ENCODE results near the gene GIPC2. TPM values are rescaled to one million over a fixed set of nuclear protein-coding genes. Genes with fewer than 3 reads are reported as not detected.

The GIPC2 gene
- total RNA-seq, 6 donors from 2014 or later: 0.33 to 4.1 (median 1.8) TPM

DNA sequence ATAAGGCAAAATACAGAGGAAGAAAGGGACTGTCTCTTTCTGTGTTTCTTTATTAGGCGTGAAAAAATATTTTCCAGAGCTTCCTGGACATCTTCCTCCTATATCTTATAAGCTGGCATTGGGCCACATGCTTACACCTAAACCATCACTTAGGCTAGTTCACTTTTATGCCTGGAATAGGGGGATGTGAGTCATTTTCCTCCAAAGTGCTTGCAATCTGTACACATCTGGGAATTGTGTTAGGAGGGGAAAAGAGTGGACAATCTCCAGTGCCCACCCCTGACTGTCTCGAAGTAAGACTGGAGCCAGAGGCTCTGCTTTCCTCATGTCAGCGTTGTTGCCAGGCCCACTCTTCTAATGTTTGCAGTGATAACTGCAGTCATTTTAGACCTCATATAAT is 29.9 kb downstream of the GIPC2 start:
- Histone ChIP-seq H3K27me3 (no peaks in the 10 kb centered on the region), H3K4me1 (peaks cover 0 to 3% (median 2%) of the 10 kb centered on the region in 4 donors), H3K4me3 (no peak overlapping the region), H3K36me3 (no peaks in the 10 kb centered on the region), H3K27ac (peak overlapping the region in 2 of 4 donors; percentile 26 to 44), H3K9me3 (no peaks in the 10 kb centered on the region)
- 72 to 74% methylated on average over 3 of the region's 3 CpGs for WGBS, 2 donors
- DNase-seq (no peak), ATAC-seq (ENCODE audit: low FRiP score in 2 of 2) (no peak)
- TF ChIP-seq EP300 (IDR thresholded peaks at IDR 0.05) (no peak), POLR2A (IDR thresholded peaks at IDR 0.05) (no peak), POLR2AphosphoS5 (IDR thresholded peaks at IDR 0.05) (no peak)
- TF ChIP-seq, protein P1, sequence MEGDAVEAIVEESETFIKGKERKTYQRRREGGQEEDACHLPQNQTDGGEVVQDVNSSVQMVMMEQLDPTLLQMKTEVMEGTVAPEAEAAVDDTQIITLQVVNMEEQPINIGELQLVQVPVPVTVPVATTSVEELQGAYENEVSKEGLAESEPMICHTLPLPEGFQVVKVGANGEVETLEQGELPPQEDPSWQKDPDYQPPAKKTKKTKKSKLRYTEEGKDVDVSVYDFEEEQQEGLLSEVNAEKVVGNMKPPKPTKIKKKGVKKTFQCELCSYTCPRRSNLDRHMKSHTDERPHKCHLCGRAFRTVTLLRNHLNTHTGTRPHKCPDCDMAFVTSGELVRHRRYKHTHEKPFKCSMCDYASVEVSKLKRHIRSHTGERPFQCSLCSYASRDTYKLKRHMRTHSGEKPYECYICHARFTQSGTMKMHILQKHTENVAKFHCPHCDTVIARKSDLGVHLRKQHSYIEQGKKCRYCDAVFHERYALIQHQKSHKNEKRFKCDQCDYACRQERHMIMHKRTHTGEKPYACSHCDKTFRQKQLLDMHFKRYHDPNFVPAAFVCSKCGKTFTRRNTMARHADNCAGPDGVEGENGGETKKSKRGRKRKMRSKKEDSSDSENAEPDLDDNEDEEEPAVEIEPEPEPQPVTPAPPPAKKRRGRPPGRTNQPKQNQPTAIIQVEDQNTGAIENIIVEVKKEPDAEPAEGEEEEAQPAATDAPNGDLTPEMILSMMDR (IDR thresholded peaks at IDR 0.05): no peak

DNA sequence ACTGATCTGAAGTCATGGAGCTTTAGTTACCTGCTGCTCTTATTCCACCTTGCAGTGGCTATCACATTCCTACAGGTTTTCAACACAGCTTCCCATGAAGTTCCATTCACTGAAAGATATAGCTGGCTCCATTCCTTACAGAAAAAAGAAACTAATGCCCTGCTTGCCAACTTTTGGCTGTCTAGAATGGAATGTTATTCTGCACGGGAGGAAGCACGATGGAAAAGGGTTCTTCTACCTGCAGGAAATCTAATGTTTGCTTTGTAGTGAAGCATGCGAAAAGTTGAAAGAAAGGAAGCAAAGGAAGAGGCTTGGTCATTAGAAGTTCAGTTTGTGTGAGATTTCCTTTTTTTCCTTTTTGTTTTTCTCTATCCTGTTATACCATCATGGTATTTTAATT is 32.6 kb downstream of the GIPC2 start:
- no peak for DNase-seq
- H3K9me3 ChIP-seq: no peaks in the 10 kb centered on the region
- no peak for ATAC-seq (ENCODE audit: low FRiP score in 2 of 2)
- no peaks in the 10 kb centered on the region for H3K27me3 ChIP-seq
- no peak overlapping the region for H3K27ac ChIP-seq
- TF ChIP-seq POLR2AphosphoS5 (IDR thresholded peaks at IDR 0.05) (no peak), POLR2A (IDR thresholded peaks at IDR 0.05) (no peak), EP300 (IDR thresholded peaks at IDR 0.05) (no peak)
- TF ChIP-seq, protein P1 (IDR thresholded peaks at IDR 0.05): no peak
- H3K36me3 ChIP-seq: no peaks in the 10 kb centered on the region
- peaks cover 0 to 3% (median 2%) of the 10 kb centered on the region in 4 donors for H3K4me1 ChIP-seq
- WGBS, 2 donors: 24 to 42% methylated on average over 3 of the region's 3 CpGs
- no peak overlapping the region for H3K4me3 ChIP-seq

DNA sequence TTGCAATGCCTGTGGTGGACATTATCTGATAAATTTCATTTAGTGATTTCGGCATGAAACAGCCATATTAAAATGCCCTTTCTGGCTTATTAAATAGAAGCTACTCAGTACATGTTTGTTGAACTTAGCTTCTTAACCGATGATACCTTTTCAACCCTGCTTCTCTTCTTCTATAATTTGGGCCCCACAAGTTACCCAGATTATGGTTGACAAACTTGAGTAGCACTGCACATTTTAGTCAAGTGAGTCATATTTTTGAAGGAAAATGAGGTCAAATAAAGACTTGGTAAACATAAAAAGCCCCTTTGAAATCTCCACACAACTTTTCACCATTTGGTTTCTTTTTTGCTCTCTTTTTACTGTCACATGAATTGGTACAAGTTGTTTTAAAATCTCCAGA is 33.8 kb downstream of the GIPC2 start:
- Histone ChIP-seq H3K36me3 (no peaks in the 10 kb centered on the region), H3K9me3 (no peaks in the 10 kb centered on the region), H3K27ac (no peak overlapping the region), H3K4me3 (no peak overlapping the region), H3K4me1 (peaks cover 0 to 3% (median 2%) of the 10 kb centered on the region in 4 donors), H3K27me3 (no peaks in the 10 kb centered on the region)
- WGBS, 2 donors: 89 to 90% methylated on average over 2 of the region's 2 CpGs
- TF ChIP-seq EP300 (IDR thresholded peaks at IDR 0.05): no peak
- no peak for TF ChIP-seq POLR2AphosphoS5 (IDR thresholded peaks at IDR 0.05)
- TF ChIP-seq, protein P1 (IDR thresholded peaks at IDR 0.05): no peak
- TF ChIP-seq POLR2A (IDR thresholded peaks at IDR 0.05): no peak
- no peak for ATAC-seq (ENCODE audit: low FRiP score in 2 of 2)
- DNase-seq: no peak

DNA sequence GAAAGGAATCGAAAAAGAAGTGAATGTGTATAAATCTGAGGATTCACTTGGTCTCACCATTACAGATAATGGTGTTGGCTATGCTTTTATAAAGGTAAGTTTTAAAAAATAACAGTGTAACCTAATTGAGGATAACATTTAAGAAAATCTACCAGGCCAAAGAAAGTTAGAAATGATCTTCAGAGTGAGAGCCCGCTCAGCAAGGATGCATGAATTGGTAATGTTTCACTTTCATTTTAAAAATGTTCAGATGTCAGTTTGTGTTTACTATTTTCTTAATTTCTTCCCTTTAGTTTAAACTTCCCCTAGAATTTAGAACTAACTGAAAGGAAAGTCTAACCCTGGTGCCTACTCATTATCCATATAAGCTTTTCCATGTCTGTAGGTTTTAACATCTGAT is 35.0 kb downstream of the GIPC2 start:
- H3K4me3 ChIP-seq: no peak overlapping the region
- no peak for ATAC-seq (ENCODE audit: low FRiP score in 2 of 2)
- H3K27me3 ChIP-seq: no peaks in the 10 kb centered on the region
- WGBS, 2 donors: 79 to 87% methylated on average over 2 of the region's 2 CpGs
- H3K9me3 ChIP-seq: no peaks in the 10 kb centered on the region
- TF ChIP-seq, protein P1 (IDR thresholded peaks at IDR 0.05): no peak
- no peak for TF ChIP-seq EP300 (IDR thresholded peaks at IDR 0.05)
- no peak for TF ChIP-seq POLR2A (IDR thresholded peaks at IDR 0.05)
- peaks cover 0 to 3% (median 2%) of the 10 kb centered on the region in 4 donors for H3K4me1 ChIP-seq
- no peak for DNase-seq
- H3K36me3 ChIP-seq: no peaks in the 10 kb centered on the region
- peak overlapping the region in 3 of 4 donors; percentile 2 to 66 (median 21) for H3K27ac ChIP-seq
